ENCODE measurements around the gene STK11IP. TPM values are rescaled to one million over a fixed set of nuclear protein-coding genes. Genes with fewer than 3 reads are reported as not detected.

Gene STK11IP
- total and polyA plus RNA-seq, 9 of the 15 experiments (the other 6 are each of a cell fraction or from before 2014, with no cell fraction given): 0.52 to 21.7 (median 5.6) TPM

- TF ChIP-seq REST (IDR thresholded peaks at IDR 0.05; ENCODE audit: borderline replicate concordance) (no peak), REST (CRISPR knock-in tag; IDR thresholded peaks at IDR 0.05; ENCODE audit: low read depth) (no peak)
Measured at GRCh38 chr2:219553168-219553417, 44.6 kb upstream of the STK11IP start (continued).

GRCh38 chr2:219553463-219553963 is 44.1 kb upstream of the STK11IP start:
- Histone ChIP-seq H3K79me2 (ENCODE audit: control insufficient read depth, insufficient read depth, low read length) (no peaks in the 10 kb centered on the region), H2AFZ (ENCODE audit: low read depth, low read length) (no peak overlapping the region), H3K4me2 (ENCODE audit: insufficient read depth, low read length) (no peak overlapping the region), H3K27ac (ENCODE audit: extremely low read depth, low read depth, low read length) (no peak overlapping the region), H3K9ac (ENCODE audit: insufficient read depth in 1 of 2, low read depth in 2 of 2, low read length in 2 of 2) (no peak overlapping the region), H3K9me3 (replicated peaks; ENCODE audit: control insufficient read depth, insufficient read depth, low read depth, low read length) (no peaks in the 10 kb centered on the region), H3K27me3 (ENCODE audit: control insufficient read depth in 2 of 2, insufficient read depth in 2 of 2, low read length in 2 of 2) (peaks cover 0 to 8% of the 10 kb centered on the region in 2 experiments; a peak in 3 of 5 replicates), H3K9me1 (ENCODE audit: control insufficient read depth, insufficient read depth, low read length) (no peaks in the 10 kb centered on the region), H3K4me1 (replicated peaks in 1 of 2; ENCODE audit: control insufficient read depth in 2 of 2, insufficient read depth in 2 of 2, low read length in 2 of 2) (peaks cover 4 to 50% of the 10 kb centered on the region in 2 experiments; a peak in 3 of 5 replicates), H4K20me1 (replicated peaks; ENCODE audit: control insufficient read depth, insufficient read depth, low read length) (no peaks in the 10 kb centered on the region), H3K36me3 (ENCODE audit: control insufficient read depth, insufficient read depth, low read length) (no peaks in the 10 kb centered on the region), H3K4me3 (no peak overlapping the region)
- no peak for ATAC-seq
- POLR2A ChIA-PET: no interaction called here
- intact Hi-C loops (cut with micrococcal nuclease) (no loop called here), in situ Hi-C loops (cut with MboI) (no loop called here)
- no TSS peak for BruUV-seq (replicated peaks)
- CTCF ChIA-PET (ENCODE audit: low intra/inter-chr PET ratio): no interaction called here
- 54% methylated on average over 6 of the region's 12 CpGs for WGBS (ENCODE audit: insufficient coverage, low coverage, missing lambda C conversion rate)
- no peak for DNase-seq (ENCODE audit: extremely low read depth in 1 of 4, low spot score in 3 of 4)
- FAIRE-seq: no peak
- TF ChIP-seq MAX (CRISPR knock-in tag; IDR thresholded peaks at IDR 0.05): no peak
- no peak for TF ChIP-seq ARID3A (IDR thresholded peaks at IDR 0.05; ENCODE audit: borderline replicate concordance, low read depth, low read length)
- no peak for TF ChIP-seq ZNF124 (CRISPR knock-in tag; IDR thresholded peaks at IDR 0.05)
- TF ChIP-seq POLR2A (conservative IDR thresholded peaks at IDR 0.05): no peak
- no peak for TF ChIP-seq ZBED1 (IDR thresholded peaks at IDR 0.05)
- TF ChIP-seq KDM4B (IDR thresholded peaks at IDR 0.05; ENCODE audit: borderline replicate concordance in 2 of 2, low read depth in 1 of 2): no peak
- TF ChIP-seq FOXA1 (IDR thresholded peaks at IDR 0.05; ENCODE audit: borderline replicate concordance): no peak
- no peak for TF ChIP-seq THAP12 (CRISPR knock-in tag; IDR thresholded peaks at IDR 0.05)

Data from K562 (cell line).